Esophagus muscularis mucosa (tissue), 4 donors: ENCODE data around the gene GJA10. TPM values are rescaled to one million over a fixed set of nuclear protein-coding genes. Genes with fewer than 3 reads are reported as not detected.
A peak's percentile ranks its signal among the peaks of the same experiment; 100 is the strongest.

Experiments used
- DNase-seq: peaks from one replicate; pipeline ENCODE4 v3.0.0-alpha.2; 2017; ENCODE audit errors: extremely low spot score
- H3K27ac ChIP-seq, 4 donors: fragments of 200-600 bp; sonication (generic); replicated peaks in 1 of 4; 1 replicate in 3 of 4; 2 replicates in 1 of 4; pipeline ENCODE4 v1.5.1; 2016 to 2019; ENCODE audit warnings: mild to moderate bottlenecking in 1 of 4
- H3K27me3 ChIP-seq, 4 donors: fragments of 200-600 bp; sonication (generic); one replicate each; pipeline versions ENCODE4 v1.5.1 to v1.6.0; 2016 to 2019
- H3K36me3 ChIP-seq, 4 donors: fragments of 200-600 bp; sonication (generic); one replicate each; pipeline ENCODE4 v1.5.1; 2016 to 2019
- H3K4me1 ChIP-seq, 4 donors: fragments of 200-600 bp; sonication (generic); one replicate each; pipeline ENCODE4 v1.5.1; 2016 to 2019
- H3K4me3 ChIP-seq, 4 donors: fragments of 200-600 bp; sonication (generic); 1 replicate in 2 of 4; 2 replicates in 2 of 4; pipeline ENCODE4 v1.5.1; 2016 to 2019; ENCODE audit warnings: mild to moderate bottlenecking in 4 of 4, moderate library complexity in 1 of 4
- H3K9me3 ChIP-seq, 4 donors: fragments of 200-600 bp; sonication (generic); 1 replicate in 3 of 4; 2 replicates in 1 of 4; pipeline ENCODE4 v1.5.1; 2016 to 2019
- EP300 ChIP-seq: sonication (generic); formaldehyde crosslinking; IDR thresholded peaks from one replicate; pipeline ENCODE4 v1.6.1; 2017; ENCODE audit warnings: antibody characterized with exemption
- POLR2A ChIP-seq: fragments of 450-650 bp; IDR thresholded peaks from one replicate; pipeline ENCODE4 v1.6.1; 2017; ENCODE audit warnings: antibody characterized with exemption, moderate library complexity, mild to moderate bottlenecking, low read depth
- POLR2AphosphoS5 ChIP-seq, 2 donors: sonication (generic); formaldehyde crosslinking; IDR thresholded peaks; one replicate each; pipeline ENCODE4 v1.6.1; 2017; ENCODE audit warnings: antibody characterized with exemption in 2 of 2
- WGBS: methylation state at CpG from one replicate; pipeline ENCODE4 v1.1.5; 2018; 5-methylcytosine and 5-hydroxymethylcytosine counted together
- intact Hi-C: fragments of 100-400 bp; cut with DNase I; formaldehyde crosslinking; loops from one replicate; pipeline ENCODE4 v1.15.1; 2023
- total RNA-seq, 4 donors: library from RNA; depleted of rRNA; stranded (reverse); fragments of >200 nt; gene quantifications; one replicate each; pipeline versions ENCODE4 v1.1.0 to v1.2.1, GENCODE V29; 2016
- TF ChIP-seq, protein P1 (sequence below), 3 experiments: fragments of 200-600 bp in 2 of 3; fragments of 450-650 bp in 1 of 3; sonication (generic) in 2 of 3; IDR thresholded peaks; one replicate each; pipeline ENCODE4 v1.5.1; 2017 to 2019; ENCODE audit warnings: antibody characterized with exemption in 3 of 3, mild to moderate bottlenecking in 2 of 3, moderate library complexity in 1 of 3

Gene GJA10
- total RNA-seq, 4 donors from 2014 or later, result not detected

DNA sequence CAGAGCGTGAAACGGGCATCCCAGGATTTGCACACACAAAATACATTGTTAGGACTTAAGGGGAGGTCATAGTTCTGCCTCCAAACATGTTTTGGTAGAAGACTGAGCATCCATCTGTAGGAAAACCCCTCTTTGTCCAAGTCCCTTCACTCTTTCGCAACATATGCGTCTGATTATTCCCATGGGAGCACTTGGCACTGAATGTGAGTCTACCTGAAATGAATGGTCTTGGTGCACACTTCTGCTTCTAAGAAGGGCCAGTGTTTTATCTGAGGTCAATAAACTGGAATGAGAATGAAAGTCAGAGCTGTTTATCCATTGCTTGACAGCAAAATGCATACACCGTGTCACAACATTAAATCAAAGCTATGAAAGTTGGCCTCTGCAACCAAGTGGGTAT is 33.0 kb downstream of the GJA10 start:
- Histone ChIP-seq H3K4me1 (peaks cover 0 to 7% (median 3%) of the 10 kb centered on the region in 4 donors), H3K4me3 (no peak overlapping the region), H3K27me3 (peaks cover 0 to 4% (median 0%) of the 10 kb centered on the region in 4 donors), H3K27ac (no peak overlapping the region), H3K36me3 (peaks cover 3 to 9% (median 5%) of the 10 kb centered on the region in 4 donors), H3K9me3 (no peaks in the 10 kb centered on the region)
- no peak for DNase-seq
- TF ChIP-seq, protein P1, sequence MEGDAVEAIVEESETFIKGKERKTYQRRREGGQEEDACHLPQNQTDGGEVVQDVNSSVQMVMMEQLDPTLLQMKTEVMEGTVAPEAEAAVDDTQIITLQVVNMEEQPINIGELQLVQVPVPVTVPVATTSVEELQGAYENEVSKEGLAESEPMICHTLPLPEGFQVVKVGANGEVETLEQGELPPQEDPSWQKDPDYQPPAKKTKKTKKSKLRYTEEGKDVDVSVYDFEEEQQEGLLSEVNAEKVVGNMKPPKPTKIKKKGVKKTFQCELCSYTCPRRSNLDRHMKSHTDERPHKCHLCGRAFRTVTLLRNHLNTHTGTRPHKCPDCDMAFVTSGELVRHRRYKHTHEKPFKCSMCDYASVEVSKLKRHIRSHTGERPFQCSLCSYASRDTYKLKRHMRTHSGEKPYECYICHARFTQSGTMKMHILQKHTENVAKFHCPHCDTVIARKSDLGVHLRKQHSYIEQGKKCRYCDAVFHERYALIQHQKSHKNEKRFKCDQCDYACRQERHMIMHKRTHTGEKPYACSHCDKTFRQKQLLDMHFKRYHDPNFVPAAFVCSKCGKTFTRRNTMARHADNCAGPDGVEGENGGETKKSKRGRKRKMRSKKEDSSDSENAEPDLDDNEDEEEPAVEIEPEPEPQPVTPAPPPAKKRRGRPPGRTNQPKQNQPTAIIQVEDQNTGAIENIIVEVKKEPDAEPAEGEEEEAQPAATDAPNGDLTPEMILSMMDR (IDR thresholded peaks at IDR 0.05), result no peak
- TF ChIP-seq EP300, result no peak
- 99% methylated on average over 5 of the region's 5 CpGs for WGBS
- intact Hi-C loops, result no loop called here

GRCh38 chr6:89927791-89928550 is 33.7 kb downstream of the GJA10 start:
- H3K27me3 ChIP-seq, result no peaks in the 10 kb centered on the region
- peaks cover 0 to 7% (median 3%) of the 10 kb centered on the region in 4 donors for H3K4me1 ChIP-seq
- no peak overlapping the region for H3K4me3 ChIP-seq
- no peaks in the 10 kb centered on the region for H3K9me3 ChIP-seq
- 58% methylated on average over 6 of the region's 6 CpGs for WGBS
- TF ChIP-seq, protein P1 (IDR thresholded peaks at IDR 0.05), result no peak
- TF ChIP-seq EP300 (no peak), POLR2AphosphoS5 (IDR thresholded peaks at IDR 0.05) (no peak), POLR2A (no peak)
- no peak overlapping the region for H3K27ac ChIP-seq
- intact Hi-C loops, result no loop called here
- peak; percentile 60 for DNase-seq
- peaks cover 10 to 16% (median 11%) of the 10 kb centered on the region in 4 donors for H3K36me3 ChIP-seq

GRCh38 chr6:89928604-89929003 is 34.3 kb downstream of the GJA10 start:
- Histone ChIP-seq H3K27ac (no peak overlapping the region), H3K27me3 (no peaks in the 10 kb centered on the region), H3K36me3 (peaks cover 11 to 18% (median 13%) of the 10 kb centered on the region in 4 donors), H3K4me3 (no peak overlapping the region), H3K9me3 (no peaks in the 10 kb centered on the region), H3K4me1 (peaks cover 0 to 7% (median 3%) of the 10 kb centered on the region in 4 donors)
- intact Hi-C loops, result no loop called here
- DNase-seq, result no peak
- TF ChIP-seq POLR2A, result no peak
- TF ChIP-seq, protein P1 (IDR thresholded peaks at IDR 0.05), result no peak
- TF ChIP-seq EP300, result no peak
- no peak for TF ChIP-seq POLR2AphosphoS5 (IDR thresholded peaks at IDR 0.05)
- WGBS, result 75% methylated on average over 6 of the region's 6 CpGs

DNA sequence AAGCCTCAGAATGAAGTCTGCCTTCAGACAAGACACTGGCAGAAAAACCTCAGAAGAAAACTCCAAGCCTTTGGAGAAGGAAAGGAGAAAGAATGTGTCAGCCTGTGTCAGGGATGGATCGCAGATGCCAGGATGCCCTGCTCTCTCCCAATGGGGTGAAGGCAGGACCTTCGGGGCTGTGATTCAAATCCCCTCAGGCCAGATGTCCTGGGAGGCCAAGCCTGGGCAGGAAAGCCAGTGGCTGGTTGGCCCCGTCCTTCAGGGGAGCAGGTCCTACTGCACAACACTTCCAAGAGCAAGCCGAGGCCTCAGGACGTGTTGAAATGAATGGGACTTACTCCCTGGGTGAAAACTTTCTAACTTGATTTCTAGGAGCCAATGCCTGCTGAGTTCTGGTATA is 36.5 kb downstream of the GJA10 start:
- 61% methylated on average over 4 of the region's 5 CpGs for WGBS
- H3K9me3 ChIP-seq, result no peaks in the 10 kb centered on the region
- no peaks in the 10 kb centered on the region for H3K27me3 ChIP-seq
- intact Hi-C loops, result no loop called here
- H3K36me3 ChIP-seq, result peaks cover 11 to 24% (median 13%) of the 10 kb centered on the region in 4 donors
- H3K4me3 ChIP-seq, result no peak overlapping the region
- no peak overlapping the region for H3K27ac ChIP-seq
- peaks cover 0 to 7% (median 3%) of the 10 kb centered on the region in 4 donors for H3K4me1 ChIP-seq
- DNase-seq, result no peak
- TF ChIP-seq POLR2A (no peak), EP300 (no peak), POLR2AphosphoS5 (IDR thresholded peaks at IDR 0.05) (no peak)
- TF ChIP-seq, protein P1 (IDR thresholded peaks at IDR 0.05), result no peak
